Endometrium (tissue), 2 donors: Measurements from ENCODE around the gene CAMSAP1.

Source experiments
- FAIRE-seq: peaks from 2 replicates; lab custom pipeline; 2012; peaks lifted over from hg19 to GRCh38; lab: Jason Lieb, UNC
- donor health status: control.
- donor health status: control.

CAMSAP1 gene

DNA sequence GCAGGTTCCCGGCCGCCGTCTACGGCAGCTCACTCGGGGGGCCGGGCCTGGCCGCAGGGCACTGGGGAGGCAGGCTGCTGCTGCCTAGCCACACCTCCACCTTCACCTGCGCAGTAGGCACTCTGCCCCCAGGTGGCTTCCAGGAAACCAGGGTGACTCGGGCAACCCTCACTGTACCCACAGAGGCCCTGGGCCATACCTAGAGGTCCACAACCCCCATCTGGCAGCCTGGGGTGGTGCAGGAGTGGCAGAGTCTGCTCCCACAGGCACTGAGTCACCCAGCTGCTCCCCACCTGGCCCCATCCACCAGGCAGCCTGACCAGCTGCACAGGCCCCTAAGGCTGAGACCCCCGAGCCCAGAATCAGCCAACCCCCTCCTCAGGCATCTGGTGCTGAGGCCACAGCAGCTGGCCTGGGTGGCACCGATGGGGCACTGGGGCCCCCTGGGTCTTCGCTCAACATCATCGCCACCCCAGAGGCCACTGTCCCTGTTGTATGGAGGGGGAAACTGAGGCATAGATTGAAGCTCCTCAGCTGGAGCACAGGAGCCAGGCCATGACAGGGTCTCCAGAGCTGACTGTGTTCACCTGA is 135.2 kb downstream of the CAMSAP1 start:
- FAIRE-seq = no peak

- FAIRE-seq = no peak
Observed at GRCh38 chr9:135771401-135772051, 135.8 kb downstream of the CAMSAP1 start.

DNA sequence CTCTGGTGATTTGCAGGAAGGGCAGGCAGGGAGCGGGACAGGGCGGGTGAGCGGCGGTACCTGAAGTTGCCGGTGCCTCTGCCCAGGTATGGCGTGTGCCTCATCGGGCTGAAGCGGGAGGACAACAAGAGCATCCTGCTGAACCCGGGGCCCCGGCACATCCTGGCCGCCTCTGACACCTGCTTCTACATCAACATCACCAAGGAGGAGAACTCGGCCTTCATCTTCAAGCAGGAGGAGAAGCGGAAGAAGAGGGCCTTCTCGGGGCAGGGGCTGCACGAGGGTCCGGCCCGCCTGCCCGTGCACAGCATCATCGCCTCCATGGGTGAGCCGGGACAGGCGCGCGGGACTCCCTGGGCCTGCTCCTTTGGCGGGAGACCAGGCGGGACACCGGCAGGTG is 136.6 kb downstream of the CAMSAP1 start:
- FAIRE-seq = no peak

GRCh38 chr9:135770203-135770535 is 137.2 kb downstream of the CAMSAP1 start:
- no peak for FAIRE-seq

DNA sequence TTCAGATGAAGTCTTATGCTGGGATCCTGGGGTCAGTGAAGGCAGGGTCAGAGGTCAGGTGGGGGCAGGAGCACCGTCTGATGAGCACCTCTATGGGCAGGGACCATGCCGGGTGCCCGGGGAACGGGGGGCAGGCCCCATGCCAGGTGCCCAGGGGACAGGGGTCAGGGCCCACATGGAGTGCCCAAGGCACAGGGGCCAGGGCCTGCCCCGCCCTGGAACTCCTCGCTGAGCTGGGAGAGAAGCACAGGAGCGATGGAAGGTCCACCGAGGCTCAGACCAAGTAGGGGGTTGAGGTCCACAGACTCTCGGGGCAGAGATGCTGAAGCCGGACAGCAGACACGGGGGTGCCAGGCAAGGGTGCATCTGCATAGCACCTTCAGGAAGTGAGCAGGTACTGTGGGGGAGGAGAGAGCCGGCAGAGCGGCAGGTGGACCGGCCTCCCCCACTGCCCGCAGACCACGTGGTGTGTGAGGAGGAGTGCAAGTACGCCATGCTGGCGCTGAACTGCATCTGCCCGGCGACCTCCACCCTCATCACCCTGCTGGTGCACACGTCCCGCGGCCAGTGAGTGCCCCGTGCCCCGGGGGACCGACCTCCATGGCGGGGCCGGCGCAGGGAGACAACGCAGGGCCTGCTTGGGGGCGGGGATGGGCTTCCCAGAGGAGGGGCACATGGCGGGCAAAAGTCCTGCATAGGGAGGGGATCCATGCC is 137.7 kb downstream of the CAMSAP1 start:
- no peak for FAIRE-seq

DNA sequence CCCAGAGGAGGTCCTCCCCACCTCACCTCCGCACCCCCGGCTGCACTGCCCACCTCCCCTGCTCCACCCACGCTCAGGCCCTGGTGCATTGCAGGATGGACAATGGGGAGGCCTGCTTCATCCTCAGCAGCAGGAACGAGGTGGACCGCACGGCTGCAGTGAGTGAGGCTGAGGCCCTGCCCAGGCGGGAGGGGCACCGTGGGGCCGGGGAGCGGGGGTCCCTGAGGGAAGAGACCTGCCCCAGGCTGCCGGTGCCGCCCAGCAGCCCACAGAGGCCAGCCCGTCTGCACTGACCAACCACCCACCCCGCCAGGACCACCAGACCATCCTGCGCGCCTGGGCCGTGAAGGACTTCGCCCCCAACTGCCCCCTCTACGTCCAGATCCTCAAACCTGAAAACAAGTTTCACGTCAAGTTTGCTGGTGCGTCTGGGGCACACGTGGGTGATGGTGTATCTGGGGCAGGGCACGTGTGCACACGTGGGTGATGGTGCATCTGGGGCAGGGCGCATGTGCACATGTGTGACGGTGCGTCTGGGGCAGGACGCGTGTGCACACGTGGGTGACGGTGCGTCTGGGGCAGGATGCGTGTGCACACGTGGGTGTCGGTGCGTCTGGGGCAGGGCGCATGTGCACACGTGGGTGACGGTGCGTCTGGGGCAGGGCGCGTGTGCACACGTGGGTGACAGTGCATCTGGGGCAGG is 138.7 kb downstream of the CAMSAP1 start:
- FAIRE-seq = no peak

DNA sequence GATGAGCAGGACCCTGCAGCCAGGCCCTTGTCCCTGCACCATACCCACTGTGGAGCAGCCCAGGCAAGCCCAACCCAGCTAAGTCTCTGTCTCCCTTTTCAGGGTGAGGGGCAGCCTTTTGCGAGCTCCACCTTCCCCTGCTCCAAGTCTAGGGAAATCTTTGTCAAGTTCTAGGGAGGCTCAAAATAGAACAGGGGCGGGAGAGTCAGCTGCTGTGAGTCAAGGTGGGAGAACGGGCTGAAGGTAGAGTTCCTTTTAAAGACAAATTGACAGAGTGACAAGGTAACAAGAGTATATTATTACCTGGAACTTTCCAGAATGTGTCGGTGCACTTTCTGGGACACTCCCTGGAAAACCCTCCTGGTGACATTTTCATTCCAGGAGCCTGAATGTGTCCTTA is 140.6 kb downstream of the CAMSAP1 start:
- no peak for FAIRE-seq

DNA sequence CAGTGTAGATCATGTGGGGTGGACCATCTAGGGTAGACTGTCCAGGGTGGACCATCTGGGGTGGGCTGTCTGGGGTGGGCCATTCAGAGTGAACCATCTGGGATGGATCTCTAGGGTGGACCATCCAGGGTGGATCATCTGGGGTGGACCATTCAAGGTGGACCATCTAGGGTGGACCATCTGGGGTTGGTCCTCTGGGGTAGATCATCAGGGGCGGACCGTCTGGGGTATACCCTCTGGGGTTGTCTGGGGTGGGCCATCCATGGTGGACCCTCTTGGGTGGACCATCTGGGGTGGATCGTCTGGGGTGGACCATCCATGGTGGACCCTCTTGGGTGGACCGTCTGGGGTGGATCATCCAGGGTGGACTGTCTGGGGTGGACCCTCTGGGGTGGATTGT is 141.1 kb downstream of the CAMSAP1 start:
- FAIRE-seq = no peak

DNA sequence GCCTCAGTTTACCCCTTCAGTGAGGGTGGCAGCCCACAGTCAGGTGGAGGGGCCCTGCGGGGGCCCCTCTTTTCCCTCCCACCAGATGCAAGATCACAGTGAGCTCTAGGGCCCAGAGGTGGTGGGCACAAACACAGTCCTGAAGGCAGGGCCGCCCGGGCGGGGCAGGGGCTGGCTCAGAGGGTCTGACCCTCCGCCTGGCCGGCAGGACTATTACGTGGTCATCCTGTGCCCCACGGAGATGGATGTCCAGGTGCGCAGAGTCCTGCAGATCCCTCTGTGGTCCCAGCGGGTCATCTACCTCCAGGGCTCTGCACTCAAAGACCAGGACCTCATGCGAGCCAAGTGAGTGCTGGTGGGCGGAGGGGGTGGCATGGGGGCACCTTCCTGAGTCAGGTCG is 141.9 kb downstream of the CAMSAP1 start:
- FAIRE-seq = no peak

DNA sequence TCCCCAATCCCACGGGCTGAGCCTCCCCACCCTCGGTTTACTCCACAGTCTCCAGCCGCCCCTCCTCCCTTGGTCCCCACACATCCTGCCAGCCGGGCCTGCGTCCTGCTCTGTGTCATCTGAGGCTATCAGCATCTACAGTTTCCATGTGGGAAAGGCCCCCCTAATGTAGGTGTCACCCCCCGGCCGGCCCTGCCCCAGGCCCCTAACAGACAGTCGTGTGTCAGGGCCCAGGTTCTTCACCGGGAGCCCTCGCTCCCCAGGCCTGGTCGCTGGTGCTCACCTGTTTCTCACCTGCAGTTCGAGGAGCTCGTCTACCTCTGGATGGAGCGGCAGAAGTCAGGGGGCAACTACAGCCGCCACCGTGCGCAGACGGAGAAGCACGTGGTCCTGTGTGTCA is 142.6 kb downstream of the CAMSAP1 start:
- FAIRE-seq = no peak

DNA sequence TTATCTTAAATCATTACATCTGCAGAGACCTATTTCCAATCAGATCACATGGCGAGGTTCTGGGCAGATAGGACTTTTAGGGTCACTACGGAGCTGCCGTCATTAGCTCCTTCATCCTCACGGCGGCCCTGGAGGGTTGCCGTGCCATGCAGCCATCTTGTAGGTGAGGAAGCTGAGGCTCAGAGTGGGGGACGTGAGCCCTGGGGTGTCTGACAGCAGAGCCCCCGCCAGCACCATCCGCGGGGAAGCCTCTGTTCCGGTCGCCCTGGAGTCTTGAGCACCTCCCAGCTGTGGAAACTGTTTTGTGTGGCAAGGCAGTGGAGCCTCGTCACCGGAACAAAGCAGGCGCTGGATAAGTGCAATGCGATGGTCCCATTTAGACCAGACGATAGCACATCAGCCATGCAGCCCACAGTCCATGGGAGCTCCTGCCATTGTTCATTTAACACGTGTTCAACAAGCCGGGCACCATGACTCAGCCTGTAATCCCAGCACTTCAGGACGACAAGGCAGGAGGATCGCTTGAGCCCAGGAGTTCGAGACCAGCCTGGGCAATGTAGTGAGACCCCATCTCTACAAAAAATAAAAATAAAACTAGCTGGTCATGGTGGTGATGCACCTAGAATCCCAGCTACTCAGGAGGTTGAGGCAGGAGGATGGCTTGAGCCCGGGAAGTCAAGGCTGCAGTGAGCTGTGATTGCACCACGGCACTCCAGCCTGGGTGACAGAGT is 143.5 kb downstream of the CAMSAP1 start:
- no peak for FAIRE-seq

DNA sequence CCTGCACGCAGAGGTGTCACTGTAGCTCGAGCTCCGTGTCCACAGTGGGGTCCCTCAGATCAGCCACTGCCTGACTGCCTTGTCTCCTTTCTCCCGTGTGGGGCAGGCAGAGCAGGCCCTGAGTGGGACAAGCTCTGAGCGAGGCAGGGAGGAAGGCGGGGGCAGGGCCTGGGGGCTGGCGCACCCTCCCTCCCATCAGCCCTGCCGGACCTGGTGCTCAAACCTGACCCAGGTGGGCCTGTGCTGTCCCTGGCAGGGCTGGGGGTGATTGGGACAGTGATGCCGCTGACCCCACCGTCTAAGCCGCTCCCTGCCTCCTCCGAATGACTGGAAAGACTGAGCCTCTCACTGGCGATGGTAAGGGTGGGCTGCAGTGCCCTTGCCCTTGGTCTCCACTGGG is 144.4 kb downstream of the CAMSAP1 start:
- FAIRE-seq = no peak

DNA sequence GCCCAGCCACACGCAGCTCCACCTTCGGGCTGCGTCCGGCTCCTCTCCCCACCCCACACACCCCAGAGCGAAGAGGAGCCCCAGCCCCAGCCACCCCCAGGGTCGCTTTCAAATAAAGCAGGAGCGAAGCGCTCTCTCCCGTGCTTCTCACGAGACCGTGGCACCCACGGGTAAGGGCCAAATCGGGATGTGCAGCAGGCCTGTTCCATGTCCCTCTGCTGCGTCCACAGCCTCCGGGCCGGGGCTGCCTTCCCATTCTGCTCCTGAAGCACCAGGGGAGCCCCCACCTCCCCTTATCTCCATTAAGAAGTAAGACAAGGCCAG is 145.5 kb downstream of the CAMSAP1 start:
- no peak for FAIRE-seq

GRCh38 chr9:135761150-135761844 is 146.0 kb downstream of the CAMSAP1 start:
- no peak for FAIRE-seq

DNA sequence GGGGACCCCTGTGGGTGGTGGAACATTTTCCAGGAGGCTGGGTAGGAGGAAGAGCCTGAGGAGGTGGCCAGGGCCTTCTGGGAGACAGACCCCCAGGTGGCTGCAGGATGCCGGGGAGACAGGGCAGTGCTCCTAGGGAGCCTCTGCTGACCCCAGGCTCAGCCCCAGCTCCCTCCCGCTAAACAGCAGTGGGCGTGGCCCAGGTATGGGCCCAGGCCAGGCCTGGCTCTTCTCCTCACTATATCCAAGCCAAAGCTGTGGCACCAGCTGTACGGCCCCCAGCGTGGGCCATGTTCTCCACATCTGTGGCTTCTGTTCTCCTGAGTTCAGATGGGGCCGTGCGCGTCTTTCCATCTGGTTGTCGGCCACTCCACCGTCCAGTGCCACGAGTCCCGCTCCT is 146.9 kb downstream of the CAMSAP1 start:
- no peak for FAIRE-seq

DNA sequence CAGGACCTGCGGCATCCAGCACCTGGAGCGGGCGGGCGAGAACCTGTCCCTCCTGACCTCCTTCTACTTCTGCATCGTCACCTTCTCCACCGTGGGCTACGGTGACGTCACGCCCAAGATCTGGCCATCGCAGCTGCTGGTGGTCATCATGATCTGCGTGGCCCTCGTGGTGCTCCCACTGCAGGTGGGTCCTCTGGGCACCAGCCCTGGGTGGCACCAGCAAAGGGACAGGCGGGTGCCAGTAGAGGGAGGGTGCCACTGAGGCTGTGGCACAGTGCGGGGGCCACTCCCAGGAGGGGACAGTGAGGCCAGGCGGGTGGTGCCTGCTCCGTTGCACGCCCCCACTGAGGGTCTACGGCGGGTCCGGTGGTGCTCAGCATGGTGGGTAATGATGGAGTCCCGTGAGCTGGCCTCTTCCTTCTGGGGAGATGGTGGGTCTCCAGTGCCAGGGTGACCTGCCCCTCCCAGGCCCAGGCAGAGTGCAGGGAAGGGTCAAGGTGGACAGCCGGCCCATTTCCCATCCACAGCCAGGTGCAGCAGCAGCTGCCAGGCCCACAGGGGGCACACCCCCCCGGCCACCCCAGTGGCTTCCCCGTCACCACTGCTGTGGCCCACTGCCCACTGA is 147.6 kb downstream of the CAMSAP1 start:
- no peak for FAIRE-seq

GRCh38 chr9:135758870-135759269 is 148.5 kb downstream of the CAMSAP1 start:
- no peak for FAIRE-seq
